HEK293T (cell line): Measurements from ENCODE around the gene EIF4G3.

ENCODE experiments used
- ARNT ChIP-seq: fragments of 450-650 bp; IDR thresholded peaks from 2 replicates; pipeline ENCODE4 v1.6.1; 2017; ENCODE audit warnings: mild to moderate bottlenecking
- BHLHE40 ChIP-seq: fragments of 450-650 bp; IDR thresholded peaks from 2 replicates; pipeline ENCODE4 v1.6.1; 2016; ENCODE audit warnings: mild to moderate bottlenecking, moderate library complexity, borderline replicate concordance
- ELF4 ChIP-seq: fragments of 450-650 bp; IDR thresholded peaks from 2 replicates; pipeline ENCODE4 v1.6.1; 2017; ENCODE audit warnings: antibody characterized with exemption
- FOXA1 ChIP-seq: fragments of 450-650 bp; IDR thresholded peaks from 2 replicates; pipeline ENCODE4 v1.6.1; 2016; ENCODE audit warnings: mild to moderate bottlenecking
- FOXK2 ChIP-seq: fragments of 450-650 bp; IDR thresholded peaks from 2 replicates; pipeline ENCODE4 v1.6.1; 2016; ENCODE audit warnings: mild to moderate bottlenecking
- FOXM1 ChIP-seq: fragments of 450-650 bp; IDR thresholded peaks from 2 replicates; pipeline ENCODE4 v1.6.1; 2017; ENCODE audit warnings: mild to moderate bottlenecking, borderline replicate concordance
- HDGF ChIP-seq: fragments of 450-650 bp; IDR thresholded peaks from 2 replicates; pipeline ENCODE4 v1.6.1; 2017; ENCODE audit warnings: antibody characterized with exemption, borderline replicate concordance
- NFRKB ChIP-seq: fragments of 450-650 bp; IDR thresholded peaks from 2 replicates; pipeline ENCODE4 v1.6.1; 2016; ENCODE audit warnings: mild to moderate bottlenecking, moderate library complexity
- SP1 ChIP-seq: fragments of 450-650 bp; IDR thresholded peaks from 2 replicates; pipeline ENCODE4 v1.6.1; 2017
- SUZ12 ChIP-seq: fragments of 450-650 bp; IDR thresholded peaks from 2 replicates; pipeline ENCODE4 v1.6.1; 2016; ENCODE audit warnings: mild to moderate bottlenecking
- TARDBP ChIP-seq: fragments of 450-650 bp; IDR thresholded peaks from 2 replicates; pipeline ENCODE4 v1.6.1; 2016
- ZNF384 ChIP-seq: fragments of 450-650 bp; IDR thresholded peaks from 2 replicates; pipeline ENCODE4 v1.6.1; 2016
- TF ChIP-seq, protein P1 (sequence below): fragments of 450-650 bp; IDR thresholded peaks from 2 replicates; pipeline ENCODE4 v1.6.1; 2016

DNA sequence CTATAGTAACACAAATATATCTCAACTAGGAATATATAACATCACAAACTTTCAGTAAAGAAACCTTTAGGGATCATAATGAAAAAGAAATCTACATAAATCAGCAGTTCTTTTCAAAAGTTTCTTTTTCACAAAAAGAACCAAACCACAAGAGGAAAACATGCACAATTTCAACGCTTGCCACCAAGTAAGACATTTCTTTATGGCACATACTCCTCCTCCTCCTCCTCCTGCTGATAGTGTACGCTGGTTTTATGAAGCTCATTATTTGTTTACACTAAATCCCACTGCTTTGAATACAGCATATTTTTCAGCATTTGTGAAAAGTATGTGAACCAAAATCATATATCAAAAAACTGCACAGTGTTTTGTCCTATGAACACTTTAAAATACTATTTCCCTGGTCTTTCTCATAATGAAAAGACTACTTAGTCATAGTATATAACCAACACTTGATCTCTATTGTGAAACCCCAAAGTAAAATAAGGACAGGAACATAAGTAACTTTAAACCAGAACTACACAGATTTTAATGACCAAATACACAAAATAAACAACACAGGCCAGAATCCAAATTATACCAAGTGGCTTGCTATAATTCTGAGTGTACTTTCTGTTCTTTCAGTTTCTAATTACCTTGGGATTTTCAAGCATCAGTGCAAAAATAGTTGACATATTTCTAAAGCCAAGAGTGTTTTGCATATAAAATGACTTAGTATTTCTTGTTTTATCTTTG is 184.2 kb downstream of the EIF4G3 start:
- no peak for TF ChIP-seq NFRKB
- TF ChIP-seq FOXK2 = no peak
- no peak for TF ChIP-seq TARDBP
- TF ChIP-seq SP1 = no peak
- TF ChIP-seq ELF4 = no peak
- TF ChIP-seq, protein P1, sequence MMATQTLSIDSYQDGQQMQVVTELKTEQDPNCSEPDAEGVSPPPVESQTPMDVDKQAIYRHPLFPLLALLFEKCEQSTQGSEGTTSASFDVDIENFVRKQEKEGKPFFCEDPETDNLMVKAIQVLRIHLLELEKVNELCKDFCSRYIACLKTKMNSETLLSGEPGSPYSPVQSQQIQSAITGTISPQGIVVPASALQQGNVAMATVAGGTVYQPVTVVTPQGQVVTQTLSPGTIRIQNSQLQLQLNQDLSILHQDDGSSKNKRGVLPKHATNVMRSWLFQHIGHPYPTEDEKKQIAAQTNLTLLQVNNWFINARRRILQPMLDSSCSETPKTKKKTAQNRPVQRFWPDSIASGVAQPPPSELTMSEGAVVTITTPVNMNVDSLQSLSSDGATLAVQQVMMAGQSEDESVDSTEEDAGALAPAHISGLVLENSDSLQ = no peak
- no peak for TF ChIP-seq ARNT
- no peak for TF ChIP-seq BHLHE40
- TF ChIP-seq SUZ12 = no peak
- no peak for TF ChIP-seq FOXA1
- no peak for TF ChIP-seq FOXM1
- TF ChIP-seq HDGF = no peak
- no peak for TF ChIP-seq ZNF384
